ENCODE measurements around the gene IQCF6.

DNA sequence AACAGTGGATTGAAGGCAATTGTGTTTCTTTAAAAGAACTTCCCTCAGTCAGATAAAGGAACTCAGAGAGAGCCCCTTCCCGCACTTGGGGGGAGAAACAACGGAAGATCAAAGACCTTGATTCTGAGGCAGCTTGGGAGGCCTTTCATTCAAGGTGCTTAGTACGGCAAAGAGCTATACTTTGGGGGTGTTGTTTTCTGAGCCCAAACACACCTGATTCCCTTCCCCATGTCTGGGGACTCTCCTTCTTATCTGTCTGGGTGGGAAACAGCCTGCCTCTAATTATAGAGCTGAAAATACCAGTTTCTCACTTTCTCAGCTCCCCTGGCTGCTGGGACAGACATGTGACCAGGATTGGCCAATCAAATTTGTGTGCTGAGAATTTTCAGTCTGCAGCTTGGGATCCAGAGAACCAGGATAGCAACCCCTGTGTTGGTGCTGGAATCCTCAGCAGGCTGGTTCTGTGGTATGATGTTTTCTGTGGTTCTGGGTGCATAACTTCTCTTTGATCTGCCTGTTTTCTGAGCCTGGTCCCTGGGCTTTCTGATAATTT is 19.4 kb upstream of the IQCF6 start:
- TF ChIP-seq ZNF530 (CRISPR knock-in tag; IDR thresholded peaks at IDR 0.05; ENCODE audit: low read depth) (no peak), CTCF (CRISPR knock-in tag; IDR thresholded peaks at IDR 0.05) (no peak), ETS1 (CRISPR knock-in tag; IDR thresholded peaks at IDR 0.05) (no peak), NFYC (CRISPR knock-in tag; IDR thresholded peaks at IDR 0.05) (peak; percentile 42; the same call in 1 of the 2 replicates), SP1 (IDR thresholded peaks at IDR 0.05) (no peak), SP1 (CRISPR knock-in tag; IDR thresholded peaks at IDR 0.05) (no peak), CREB1 (IDR thresholded peaks at IDR 0.05) (no peak), CREB1 (CRISPR knock-in tag; IDR thresholded peaks at IDR 0.05) (no peak), PHF8 (CRISPR knock-in tag; IDR thresholded peaks at IDR 0.05) (no peak), ZNF513 (CRISPR knock-in tag; conservative IDR thresholded peaks at IDR 0.05) (no peak), MXI1 (IDR thresholded peaks at IDR 0.05; ENCODE audit: borderline replicate concordance, low read depth, low read length) (no peak), RAD51 (IDR thresholded peaks at IDR 0.05; ENCODE audit: borderline replicate concordance) (no peak), ZNF503 (CRISPR knock-in tag; IDR thresholded peaks at IDR 0.05) (no peak)
- TF ChIP-seq, protein P1, sequence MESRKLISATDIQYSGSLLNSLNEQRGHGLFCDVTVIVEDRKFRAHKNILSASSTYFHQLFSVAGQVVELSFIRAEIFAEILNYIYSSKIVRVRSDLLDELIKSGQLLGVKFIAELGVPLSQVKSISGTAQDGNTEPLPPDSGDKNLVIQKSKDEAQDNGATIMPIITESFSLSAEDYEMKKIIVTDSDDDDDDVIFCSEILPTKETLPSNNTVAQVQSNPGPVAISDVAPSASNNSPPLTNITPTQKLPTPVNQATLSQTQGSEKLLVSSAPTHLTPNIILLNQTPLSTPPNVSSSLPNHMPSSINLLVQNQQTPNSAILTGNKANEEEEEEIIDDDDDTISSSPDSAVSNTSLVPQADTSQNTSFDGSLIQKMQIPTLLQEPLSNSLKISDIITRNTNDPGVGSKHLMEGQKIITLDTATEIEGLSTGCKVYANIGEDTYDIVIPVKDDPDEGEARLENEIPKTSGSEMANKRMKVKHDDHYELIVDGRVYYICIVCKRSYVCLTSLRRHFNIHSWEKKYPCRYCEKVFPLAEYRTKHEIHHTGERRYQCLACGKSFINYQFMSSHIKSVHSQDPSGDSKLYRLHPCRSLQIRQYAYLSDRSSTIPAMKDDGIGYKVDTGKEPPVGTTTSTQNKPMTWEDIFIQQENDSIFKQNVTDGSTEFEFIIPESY (CRISPR knock-in tag; IDR thresholded peaks at IDR 0.05): no peak
- TF ChIP-seq, protein P2, sequence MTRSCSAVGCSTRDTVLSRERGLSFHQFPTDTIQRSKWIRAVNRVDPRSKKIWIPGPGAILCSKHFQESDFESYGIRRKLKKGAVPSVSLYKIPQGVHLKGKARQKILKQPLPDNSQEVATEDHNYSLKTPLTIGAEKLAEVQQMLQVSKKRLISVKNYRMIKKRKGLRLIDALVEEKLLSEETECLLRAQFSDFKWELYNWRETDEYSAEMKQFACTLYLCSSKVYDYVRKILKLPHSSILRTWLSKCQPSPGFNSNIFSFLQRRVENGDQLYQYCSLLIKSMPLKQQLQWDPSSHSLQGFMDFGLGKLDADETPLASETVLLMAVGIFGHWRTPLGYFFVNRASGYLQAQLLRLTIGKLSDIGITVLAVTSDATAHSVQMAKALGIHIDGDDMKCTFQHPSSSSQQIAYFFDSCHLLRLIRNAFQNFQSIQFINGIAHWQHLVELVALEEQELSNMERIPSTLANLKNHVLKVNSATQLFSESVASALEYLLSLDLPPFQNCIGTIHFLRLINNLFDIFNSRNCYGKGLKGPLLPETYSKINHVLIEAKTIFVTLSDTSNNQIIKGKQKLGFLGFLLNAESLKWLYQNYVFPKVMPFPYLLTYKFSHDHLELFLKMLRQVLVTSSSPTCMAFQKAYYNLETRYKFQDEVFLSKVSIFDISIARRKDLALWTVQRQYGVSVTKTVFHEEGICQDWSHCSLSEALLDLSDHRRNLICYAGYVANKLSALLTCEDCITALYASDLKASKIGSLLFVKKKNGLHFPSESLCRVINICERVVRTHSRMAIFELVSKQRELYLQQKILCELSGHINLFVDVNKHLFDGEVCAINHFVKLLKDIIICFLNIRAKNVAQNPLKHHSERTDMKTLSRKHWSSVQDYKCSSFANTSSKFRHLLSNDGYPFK (CRISPR knock-in tag; IDR thresholded peaks at IDR 0.05; ENCODE audit: borderline replicate concordance): no peak
